Esophagus muscularis mucosa (tissue), 4 donors: Measurements from ENCODE around the gene CLCN4.

Experiments
- EP300 ChIP-seq: sonication (generic); formaldehyde crosslinking; IDR thresholded peaks from one replicate; pipeline ENCODE4 v1.6.1; 2017; ENCODE audit warnings: antibody characterized with exemption
- POLR2A ChIP-seq: fragments of 450-650 bp; IDR thresholded peaks from one replicate; pipeline ENCODE4 v1.6.1; 2017; ENCODE audit warnings: antibody characterized with exemption, moderate library complexity, mild to moderate bottlenecking, low read depth
- POLR2AphosphoS5 ChIP-seq, 2 donors: sonication (generic); formaldehyde crosslinking; IDR thresholded peaks; one replicate each; pipeline ENCODE4 v1.6.1; 2017; ENCODE audit warnings: antibody characterized with exemption in 2 of 2
- TF ChIP-seq, protein P1 (sequence below), 3 experiments: fragments of 200-600 bp in 2 of 3; fragments of 450-650 bp in 1 of 3; sonication (generic) in 2 of 3; IDR thresholded peaks; one replicate each; pipeline ENCODE4 v1.5.1; 2017 to 2019; ENCODE audit warnings: antibody characterized with exemption in 3 of 3, mild to moderate bottlenecking in 2 of 3, moderate library complexity in 1 of 3

DNA sequence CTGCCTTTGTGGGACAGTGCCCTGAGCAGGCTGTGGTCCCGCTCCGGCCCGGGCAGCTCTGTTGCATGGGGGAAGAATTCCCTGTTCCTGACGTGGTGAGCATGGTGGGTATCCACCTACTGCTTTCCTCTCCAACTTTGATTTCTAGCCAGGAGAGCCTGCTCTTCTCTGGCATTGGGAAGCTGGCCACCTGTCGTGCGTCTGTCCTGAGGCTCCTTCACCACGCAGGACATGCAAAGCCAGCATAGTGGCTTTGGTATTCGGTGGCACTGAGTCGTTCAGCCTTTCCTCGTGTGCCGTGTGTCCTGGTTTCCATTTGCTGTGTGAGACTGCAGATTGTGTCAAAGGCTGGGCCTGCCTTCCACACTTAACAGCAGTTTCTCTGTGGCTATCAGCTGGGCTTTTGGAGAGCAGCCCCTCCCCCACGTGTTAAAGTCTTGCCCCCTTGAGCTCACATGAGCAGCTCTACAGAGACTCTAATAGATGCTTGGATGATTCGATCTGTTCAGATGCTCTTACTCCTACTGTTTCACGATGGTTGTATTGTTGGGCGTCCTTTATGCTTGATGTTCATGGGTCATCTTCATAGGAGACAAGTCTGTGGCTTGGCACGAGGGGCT lies 46.3 kb upstream of the CLCN4 start:
- TF ChIP-seq POLR2AphosphoS5 (IDR thresholded peaks at IDR 0.05) (no peak), EP300 (no peak), POLR2A (no peak)
- TF ChIP-seq, protein P1, sequence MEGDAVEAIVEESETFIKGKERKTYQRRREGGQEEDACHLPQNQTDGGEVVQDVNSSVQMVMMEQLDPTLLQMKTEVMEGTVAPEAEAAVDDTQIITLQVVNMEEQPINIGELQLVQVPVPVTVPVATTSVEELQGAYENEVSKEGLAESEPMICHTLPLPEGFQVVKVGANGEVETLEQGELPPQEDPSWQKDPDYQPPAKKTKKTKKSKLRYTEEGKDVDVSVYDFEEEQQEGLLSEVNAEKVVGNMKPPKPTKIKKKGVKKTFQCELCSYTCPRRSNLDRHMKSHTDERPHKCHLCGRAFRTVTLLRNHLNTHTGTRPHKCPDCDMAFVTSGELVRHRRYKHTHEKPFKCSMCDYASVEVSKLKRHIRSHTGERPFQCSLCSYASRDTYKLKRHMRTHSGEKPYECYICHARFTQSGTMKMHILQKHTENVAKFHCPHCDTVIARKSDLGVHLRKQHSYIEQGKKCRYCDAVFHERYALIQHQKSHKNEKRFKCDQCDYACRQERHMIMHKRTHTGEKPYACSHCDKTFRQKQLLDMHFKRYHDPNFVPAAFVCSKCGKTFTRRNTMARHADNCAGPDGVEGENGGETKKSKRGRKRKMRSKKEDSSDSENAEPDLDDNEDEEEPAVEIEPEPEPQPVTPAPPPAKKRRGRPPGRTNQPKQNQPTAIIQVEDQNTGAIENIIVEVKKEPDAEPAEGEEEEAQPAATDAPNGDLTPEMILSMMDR (IDR thresholded peaks at IDR 0.05): no peak
